Hematopoietic multipotent progenitor cell treated with erythropoietin and hydrocortisone succinate and interleukin-3 and kit ligand, for 17 days (in vitro differentiated cells): ENCODE results near the gene RPS6KL1.
A peak's percentile ranks its signal among the peaks of the same experiment; 100 is the strongest.

Experiments
- DNase-seq: peaks from one replicate; pipeline ENCODE4 v3.0.0-alpha.2; 2015; ENCODE audit warnings: low spot score

RPS6KL1 gene

GRCh38 chr14:74952180-74952665, 29.2 kb upstream of the RPS6KL1 start:
- no peak for DNase-seq

GRCh38 chr14:74951443-74952179, 28.6 kb upstream of the RPS6KL1 start:
- no peak for DNase-seq

GRCh38 chr14:74950795-74951442, 27.9 kb upstream of the RPS6KL1 start:
- DNase-seq = no peak

GRCh38 chr14:74949859-74950573, 27.0 kb upstream of the RPS6KL1 start:
- DNase-seq = peak; percentile 38

- DNase-seq = no peak
Observed at GRCh38 chr14:74949191-74949601, 26.1 kb upstream of the RPS6KL1 start.

GRCh38 chr14:74948228-74949175, 25.4 kb upstream of the RPS6KL1 start:
- no peak for DNase-seq

- DNase-seq = no peak
Observed at GRCh38 chr14:74947353-74948227, 24.5 kb upstream of the RPS6KL1 start.

GRCh38 chr14:74946659-74947281, 23.7 kb upstream of the RPS6KL1 start:
- no peak for DNase-seq

GRCh38 chr14:74945852-74946658, 23.0 kb upstream of the RPS6KL1 start:
- DNase-seq = peak; percentile 81

- DNase-seq = peak; percentile 55
Observed at GRCh38 chr14:74945261-74945851, 22.3 kb upstream of the RPS6KL1 start.

- DNase-seq = no peak
Observed at GRCh38 chr14:74942608-74943007, 19.5 kb upstream of the RPS6KL1 start.

GRCh38 chr14:74942181-74942580, 19.1 kb upstream of the RPS6KL1 start:
- no peak for DNase-seq

GRCh38 chr14:74941676-74942097, 18.6 kb upstream of the RPS6KL1 start:
- peak; percentile 61 for DNase-seq

GRCh38 chr14:74940956-74941565, 18.0 kb upstream of the RPS6KL1 start:
- DNase-seq = no peak

GRCh38 chr14:74938531-74939495, 15.8 kb upstream of the RPS6KL1 start:
- no peak for DNase-seq

- no peak for DNase-seq
Observed at GRCh38 chr14:74937171-74937570, 14.1 kb upstream of the RPS6KL1 start.

GRCh38 chr14:74936731-74937130, 13.7 kb upstream of the RPS6KL1 start:
- no peak for DNase-seq
